NCI-H2196 (cell line): ENCODE results near the gene TMEM181.
"Not testable (repeated sequence)": the region's sequence is repeated elsewhere in the genome, so short reads cannot be mapped to it uniquely, and the experiment has no call there.

ENCODE experiments used
- DNase-seq: peaks from one replicate; lab custom pipeline; 2025; ENCODE audit not compliant: unreplicated experiment; lab: John Stamatoyannopoulos, UW

TMEM181 gene

GRCh38 chr6:158635427-158636073 lies 75.7 kb downstream of the TMEM181 start:
- DNase-seq, result no peak

GRCh38 chr6:158636778-158637177 lies 76.9 kb downstream of the TMEM181 start:
- no peak for DNase-seq

- DNase-seq, result no peak
These were observed 78.5 kb downstream of the TMEM181 start for GRCh38 chr6:158638324-158638854.

GRCh38 chr6:158639056-158639455 lies 79.2 kb downstream of the TMEM181 start:
- DNase-seq, result no peak

GRCh38 chr6:158640519-158640918 lies 80.6 kb downstream of the TMEM181 start:
- no peak for DNase-seq

- DNase-seq, result no peak
These were observed 82.3 kb downstream of the TMEM181 start for GRCh38 chr6:158642097-158642601.

DNA sequence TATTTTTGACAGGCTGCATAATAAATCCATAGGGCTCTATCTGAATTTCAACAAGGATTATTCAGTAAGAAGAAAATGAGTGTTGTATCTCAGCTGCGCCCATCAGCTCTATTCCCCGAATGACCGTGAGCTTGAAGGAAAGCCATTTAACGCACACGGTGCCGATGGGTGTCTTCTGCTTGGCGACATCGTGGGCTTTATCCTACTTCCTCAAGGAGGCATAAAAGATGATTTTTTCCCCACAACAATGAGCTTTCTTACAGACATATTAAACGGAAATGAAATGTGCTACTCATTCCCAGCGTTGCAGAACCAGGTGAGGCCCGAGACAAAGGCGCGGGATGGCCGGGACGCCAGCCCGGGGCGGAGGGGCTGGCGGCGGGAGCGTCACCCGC lies 83.9 kb downstream of the TMEM181 start:
- DNase-seq, result no peak

GRCh38 chr6:158644231-158645063 lies 84.6 kb downstream of the TMEM181 start, which contains the start of gene DYNLT1:
Gene DYNLT1, minus strand, starts transcription at chr6:158644743. Its CDS starts 35 bp downstream, at chr6:158644708.
- DNase-seq, result peak; percentile 81

DNA sequence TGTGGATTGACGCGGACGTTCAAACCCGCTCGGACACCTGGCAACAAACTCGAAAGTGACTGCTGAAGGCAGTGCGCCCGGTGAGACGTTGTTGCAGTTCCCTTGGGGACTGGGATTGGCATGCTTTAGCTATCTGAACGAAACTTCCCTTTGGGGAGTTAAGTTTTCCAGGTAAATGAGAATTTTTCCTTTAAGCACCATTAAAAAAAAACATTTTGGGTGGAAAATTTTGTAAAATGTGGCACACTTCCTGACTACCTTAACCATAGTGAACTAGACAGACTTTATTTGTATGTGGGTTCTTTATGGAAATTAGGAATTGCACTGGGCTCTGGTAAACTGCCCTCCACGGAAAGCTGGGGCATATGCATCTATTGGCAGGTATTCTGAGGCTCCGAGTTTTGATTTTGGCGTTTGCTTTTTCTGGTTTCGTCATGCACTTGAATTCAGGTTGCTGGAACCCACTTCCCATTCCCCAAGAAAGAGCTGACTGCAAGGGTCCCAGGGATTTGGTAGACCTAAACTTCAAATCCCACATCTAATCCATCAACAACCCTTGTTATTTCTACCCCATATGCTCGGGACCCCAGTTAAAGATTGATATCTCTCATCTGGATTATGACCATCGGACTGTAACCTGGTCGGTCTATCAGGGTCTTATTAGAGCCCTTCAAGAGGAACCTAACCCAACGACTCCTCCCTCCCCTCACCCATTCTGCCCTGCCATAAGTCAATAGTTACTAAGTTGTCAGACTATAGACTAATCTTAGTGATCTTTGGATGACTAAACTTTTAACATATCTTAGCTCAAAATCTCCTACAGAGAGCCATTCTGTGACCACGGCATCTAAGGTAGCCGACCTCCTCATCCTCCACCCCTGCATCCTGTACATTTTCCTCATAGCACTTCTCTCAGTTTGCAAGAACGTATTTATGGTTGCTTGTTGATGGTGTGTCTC lies 85.5 kb downstream of the TMEM181 start:
- no peak for DNase-seq

GRCh38 chr6:158646023-158646910 lies 86.4 kb downstream of the TMEM181 start:
- no peak for DNase-seq

DNA sequence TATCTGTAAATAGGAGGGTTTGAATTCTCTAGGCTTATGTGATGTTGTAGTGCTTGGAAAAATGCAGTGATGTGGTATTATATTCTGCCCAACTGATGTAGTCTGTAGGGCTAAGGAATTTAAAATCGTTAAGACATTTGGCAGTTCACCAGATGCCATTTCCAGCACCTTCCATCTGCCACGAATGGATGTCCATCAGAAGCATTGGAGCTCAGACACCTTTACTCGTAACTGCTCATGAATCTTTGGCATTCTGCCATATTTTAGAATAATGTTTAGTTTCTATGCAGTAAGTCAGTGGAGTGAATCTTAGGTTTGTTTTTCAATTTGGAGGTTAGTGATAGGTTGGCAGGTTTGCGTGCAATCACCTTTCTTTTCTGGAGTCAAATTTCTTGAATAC lies 87.6 kb downstream of the TMEM181 start:
- no peak for DNase-seq

DNA sequence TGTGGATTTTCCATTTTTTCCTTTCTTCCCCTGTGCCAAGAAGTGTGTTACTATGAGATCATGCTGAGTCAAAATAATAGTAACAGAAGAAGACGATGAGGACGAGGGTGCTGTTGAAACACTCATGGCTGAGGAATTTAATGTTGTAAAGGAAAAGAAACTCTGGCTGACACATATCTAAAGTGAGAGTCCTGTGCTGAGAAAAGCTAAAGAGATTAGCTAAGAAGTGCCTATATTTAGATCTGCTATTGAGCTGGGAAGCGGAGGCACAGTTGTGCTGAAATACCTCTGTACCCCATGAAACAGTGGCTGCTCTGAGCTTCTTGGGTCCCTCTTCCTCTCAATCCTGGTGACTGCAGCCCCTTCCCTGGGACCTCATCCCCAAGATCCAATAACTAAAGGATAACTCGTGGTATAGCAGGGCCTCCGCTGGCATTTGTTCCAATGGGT lies 88.8 kb downstream of the TMEM181 start:
- no peak for DNase-seq

- no peak for DNase-seq
These were observed 89.6 kb downstream of the TMEM181 start, which contains the start of gene SYTL3 for GRCh38 chr6:158649289-158650143. Gene SYTL3, plus strand, starts transcription at chr6:158650054. Its CDS starts 13,215 bp downstream, at chr6:158663269.

GRCh38 chr6:158651981-158652737 lies 92.3 kb downstream of the TMEM181 start:
- DNase-seq, result not testable (repeated sequence)

DNA sequence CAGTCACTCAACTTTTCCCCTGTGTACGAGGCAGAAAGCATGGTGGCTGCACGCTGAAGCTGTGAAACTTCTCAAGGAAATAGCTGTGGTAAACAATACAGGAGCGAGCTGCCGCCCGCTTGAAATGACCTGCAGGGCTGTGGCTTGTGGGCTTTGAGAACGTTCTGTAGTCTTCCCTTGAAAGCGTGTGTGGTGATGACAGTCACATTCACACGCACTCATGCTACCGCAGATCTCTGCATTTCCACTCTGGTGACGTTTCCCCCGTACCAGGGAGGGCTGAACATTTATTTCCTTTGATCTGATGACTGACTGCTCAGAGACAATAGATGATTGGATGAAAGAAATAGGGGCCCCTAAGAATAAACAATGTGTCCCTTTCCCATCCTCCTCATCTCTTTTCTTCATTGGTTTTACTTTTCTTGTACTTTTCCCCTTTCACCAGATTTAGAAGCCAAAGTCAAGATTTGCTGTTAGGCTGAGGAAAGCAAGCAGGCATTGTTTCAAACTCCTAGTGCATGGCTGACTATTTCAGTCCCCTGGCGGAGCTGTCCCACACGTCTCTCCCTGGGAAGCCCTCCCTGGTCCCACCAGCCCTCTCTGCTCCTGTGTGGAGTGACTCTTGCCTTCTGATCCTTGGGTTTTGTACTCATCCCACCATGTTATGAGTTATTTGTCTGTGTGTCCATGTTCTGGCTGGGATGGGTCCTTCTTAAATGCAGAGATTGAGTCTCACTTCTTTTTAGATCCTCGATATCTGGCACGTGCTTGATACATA lies 93.9 kb downstream of the TMEM181 start:
- no peak for DNase-seq

DNA sequence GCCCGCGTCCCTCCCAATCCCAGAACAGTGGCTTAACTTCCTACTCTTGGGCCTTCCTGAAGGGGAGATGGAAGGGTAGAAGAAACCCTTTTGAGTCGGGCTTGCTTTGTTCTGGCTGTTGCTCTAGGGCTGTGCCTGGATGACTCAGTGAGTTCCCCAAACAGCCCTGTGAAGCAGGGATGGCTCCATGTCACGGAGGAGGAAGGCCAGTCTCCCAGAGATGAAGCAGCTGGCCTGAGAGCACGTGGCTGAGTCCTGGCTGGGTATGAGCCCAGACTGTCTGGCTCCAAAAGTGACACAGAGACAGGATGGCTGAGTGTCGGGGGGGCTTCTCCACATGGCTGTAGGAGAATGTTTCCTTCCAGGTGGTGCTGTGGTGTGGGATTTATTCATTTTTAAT lies 94.6 kb downstream of the TMEM181 start:
- peak; percentile 66 for DNase-seq

GRCh38 chr6:158654960-158655489 lies 95.1 kb downstream of the TMEM181 start:
- DNase-seq, result peak; percentile 37
